Fibroblast of lung (primary cell): Measurements from ENCODE around the gene GEN1. TPM values are rescaled to one million over a fixed set of nuclear protein-coding genes. Genes with fewer than 3 reads are reported as not detected.
A peak's percentile ranks its signal among the peaks of the same experiment; 100 is the strongest.

Experiments used
- DNase-seq, 2 donors: peaks; one replicate each; pipeline versions ENCODE4 v3.0.0 to v3.0.0-alpha.2; 2010; ENCODE audit warnings: low read depth in 2 of 2
- H2AFZ ChIP-seq: 2 replicates; pipeline ENCODE4 v1.5.1; 2012; ENCODE audit warnings: low read length, control low read depth, inconsistent platforms
- H3K27ac ChIP-seq: 2 replicates; pipeline ENCODE4 v1.5.1; 2011; ENCODE audit warnings: low read length, control low read depth; ENCODE audit not compliant: insufficient read depth
- H3K27me3 ChIP-seq: 2 replicates; pipeline ENCODE4 v1.5.1; 2011; ENCODE audit warnings: mild to moderate bottlenecking, low read length; ENCODE audit not compliant: control insufficient read depth, insufficient read depth
- H3K36me3 ChIP-seq: 2 replicates; pipeline ENCODE4 v1.5.1; 2011; ENCODE audit warnings: low read length; ENCODE audit not compliant: control insufficient read depth, insufficient read depth
- H3K4me1 ChIP-seq: 2 replicates; pipeline ENCODE4 v1.5.1; 2011; ENCODE audit warnings: low read length; ENCODE audit not compliant: control insufficient read depth, insufficient read depth; ENCODE audit errors: extremely low read depth
- H3K4me2 ChIP-seq: 2 replicates; pipeline ENCODE4 v1.5.1; 2011; ENCODE audit warnings: low read length, control low read depth; ENCODE audit not compliant: insufficient read depth; ENCODE audit errors: extremely low read depth
- H3K4me3 ChIP-seq, 4 experiments: fragments of 200-600 bp in 1 of 4; sonication (generic) in 1 of 4; replicated peaks in 1 of 4; 2 replicates each; pipeline ENCODE4 v1.5.1; 2011 to 2016; ENCODE audit warnings: low read length in 4 of 4, low read depth in 3 of 4, mild to moderate bottlenecking in 3 of 4, control low read depth in 2 of 4, inconsistent platforms in 1 of 4, mixed read lengths in 1 of 4; ENCODE audit not compliant: insufficient read depth in 1 of 4; ENCODE audit errors: control extremely low read depth in 1 of 4
- H3K79me2 ChIP-seq: 2 replicates; pipeline ENCODE4 v1.5.1; 2012; ENCODE audit warnings: mild to moderate bottlenecking, low read length, inconsistent platforms; ENCODE audit not compliant: control insufficient read depth, insufficient read depth
- H3K9ac ChIP-seq: 2 replicates; pipeline ENCODE4 v1.5.1; 2011; ENCODE audit warnings: mild to moderate bottlenecking, low read length, control low read depth; ENCODE audit not compliant: insufficient read depth
- H3K9me3 ChIP-seq: 2 replicates; pipeline ENCODE4 v1.5.1; 2012; ENCODE audit warnings: low read depth, low read length; ENCODE audit not compliant: control insufficient read depth, insufficient read depth
- H4K20me1 ChIP-seq: 2 replicates; pipeline ENCODE4 v1.5.1; 2011; ENCODE audit warnings: low read length; ENCODE audit not compliant: control insufficient read depth, insufficient read depth; ENCODE audit errors: extremely low read depth
- EZH2 ChIP-seq: IDR thresholded peaks from 2 replicates; pipeline ENCODE4 v1.5.1; 2012; ENCODE audit warnings: low read length, control low read depth, mild to moderate bottlenecking; ENCODE audit errors: missing control alignments
- polyA plus RNA-seq, 2 donors: library from polyadenylated mRNA; depleted of rRNA in 1 of 2; stranded (reverse) in 1 of 2; unstranded in 1 of 2; fragments of >200 nt; gene quantifications; 2 replicates each; pipeline ENCODE4 v1.2.1, GENCODE V29; 2011 to 2012; ENCODE audit warnings: missing spikeins in 1 of 2
- total RNA-seq: library from RNA; depleted of rRNA; stranded (reverse); fragments of >200 nt; gene quantifications from 2 replicates; pipeline ENCODE4 v1.2.1, GENCODE V29; 2014
- TF ChIP-seq, protein P1 (sequence below), 2 donors: IDR thresholded peaks in 1 of 2; conservative IDR thresholded peaks in 1 of 2; 1 replicate in 1 of 2; 2 replicates in 1 of 2; pipeline ENCODE4 v1.5.1; 2011 to 2012; ENCODE audit warnings: low read length in 2 of 2, control low read depth in 1 of 2, inconsistent platforms in 1 of 2, low read depth in 1 of 2, mild to moderate bottlenecking in 1 of 2

The GEN1 gene
- total and polyA plus RNA-seq, 2 donors (not counting 1 experiment from before 2014, with no cell fraction given), result 5.0 to 5.6 TPM

DNA sequence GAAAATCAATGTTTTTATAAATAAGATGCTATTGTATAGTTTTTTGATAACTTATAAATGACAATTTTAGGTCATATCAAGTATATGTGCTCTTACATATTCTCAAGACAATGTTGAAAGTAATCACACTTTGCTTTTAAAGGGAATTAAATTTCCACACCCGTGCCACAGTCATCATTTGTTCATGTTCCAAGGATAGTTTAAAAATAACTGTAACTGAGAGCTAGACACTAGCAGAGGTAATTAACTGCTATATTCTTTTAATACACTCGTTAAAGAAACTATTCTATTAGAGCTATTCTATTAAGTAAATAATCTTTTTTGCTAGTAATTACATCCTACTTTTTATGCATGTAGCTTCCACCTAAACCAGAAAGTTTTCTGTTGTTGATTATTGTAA, 18.0 kb downstream of the GEN1 start:
- peaks cover 2% of the 10 kb centered on the region for H3K36me3 ChIP-seq
- H3K4me3 ChIP-seq, result no peak overlapping the region
- no peak overlapping the region for H3K4me2 ChIP-seq
- TF ChIP-seq, protein P1, sequence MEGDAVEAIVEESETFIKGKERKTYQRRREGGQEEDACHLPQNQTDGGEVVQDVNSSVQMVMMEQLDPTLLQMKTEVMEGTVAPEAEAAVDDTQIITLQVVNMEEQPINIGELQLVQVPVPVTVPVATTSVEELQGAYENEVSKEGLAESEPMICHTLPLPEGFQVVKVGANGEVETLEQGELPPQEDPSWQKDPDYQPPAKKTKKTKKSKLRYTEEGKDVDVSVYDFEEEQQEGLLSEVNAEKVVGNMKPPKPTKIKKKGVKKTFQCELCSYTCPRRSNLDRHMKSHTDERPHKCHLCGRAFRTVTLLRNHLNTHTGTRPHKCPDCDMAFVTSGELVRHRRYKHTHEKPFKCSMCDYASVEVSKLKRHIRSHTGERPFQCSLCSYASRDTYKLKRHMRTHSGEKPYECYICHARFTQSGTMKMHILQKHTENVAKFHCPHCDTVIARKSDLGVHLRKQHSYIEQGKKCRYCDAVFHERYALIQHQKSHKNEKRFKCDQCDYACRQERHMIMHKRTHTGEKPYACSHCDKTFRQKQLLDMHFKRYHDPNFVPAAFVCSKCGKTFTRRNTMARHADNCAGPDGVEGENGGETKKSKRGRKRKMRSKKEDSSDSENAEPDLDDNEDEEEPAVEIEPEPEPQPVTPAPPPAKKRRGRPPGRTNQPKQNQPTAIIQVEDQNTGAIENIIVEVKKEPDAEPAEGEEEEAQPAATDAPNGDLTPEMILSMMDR (conservative IDR thresholded peaks at IDR 0.05 in 1 of 2, IDR thresholded peaks at IDR 0.05 in 1 of 2; ENCODE audit: low read depth in 1 of 2, low read length in 2 of 2), result no peak
- TF ChIP-seq EZH2, result no peak
- H3K9me3 ChIP-seq, result no peaks in the 10 kb centered on the region
- no peak overlapping the region for H3K9ac ChIP-seq
- no peaks in the 10 kb centered on the region for H3K79me2 ChIP-seq
- H3K27ac ChIP-seq, result no peak overlapping the region
- no peak for DNase-seq
- no peak overlapping the region for H2AFZ ChIP-seq
- no peaks in the 10 kb centered on the region for H4K20me1 ChIP-seq
- no peaks in the 10 kb centered on the region for H3K27me3 ChIP-seq
- no peaks in the 10 kb centered on the region for H3K4me1 ChIP-seq

DNA sequence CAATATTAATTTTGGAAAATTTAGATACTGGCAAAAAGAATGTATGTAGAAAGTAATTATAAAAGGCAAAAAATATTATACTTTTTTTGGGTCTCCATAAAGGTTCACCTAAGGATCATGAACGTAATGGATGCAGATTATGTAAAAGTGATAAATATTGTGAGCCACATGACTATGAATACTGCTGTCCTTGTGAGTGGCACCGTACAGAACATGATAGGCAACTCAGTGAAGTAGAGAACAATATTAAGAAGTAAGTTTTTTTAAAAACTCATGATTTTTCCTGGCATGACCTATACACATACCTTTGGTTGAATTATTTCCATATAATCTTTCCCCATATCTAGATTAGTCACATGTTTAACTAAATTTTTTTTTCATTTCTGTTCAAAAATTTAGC, 18.6 kb downstream of the GEN1 start:
- no peak overlapping the region for H2AFZ ChIP-seq
- no peaks in the 10 kb centered on the region for H3K27me3 ChIP-seq
- H3K9me3 ChIP-seq, result no peaks in the 10 kb centered on the region
- TF ChIP-seq EZH2, result no peak
- TF ChIP-seq, protein P1 (conservative IDR thresholded peaks at IDR 0.05 in 1 of 2, IDR thresholded peaks at IDR 0.05 in 1 of 2; ENCODE audit: low read depth in 1 of 2, low read length in 2 of 2), result no peak
- no peaks in the 10 kb centered on the region for H4K20me1 ChIP-seq
- no peak overlapping the region for H3K9ac ChIP-seq
- H3K4me3 ChIP-seq, result no peak overlapping the region
- no peaks in the 10 kb centered on the region for H3K4me1 ChIP-seq
- H3K79me2 ChIP-seq, result no peaks in the 10 kb centered on the region
- H3K4me2 ChIP-seq, result no peak overlapping the region
- peaks cover 2% of the 10 kb centered on the region for H3K36me3 ChIP-seq
- DNase-seq, result no peak
- H3K27ac ChIP-seq, result no peak overlapping the region

DNA sequence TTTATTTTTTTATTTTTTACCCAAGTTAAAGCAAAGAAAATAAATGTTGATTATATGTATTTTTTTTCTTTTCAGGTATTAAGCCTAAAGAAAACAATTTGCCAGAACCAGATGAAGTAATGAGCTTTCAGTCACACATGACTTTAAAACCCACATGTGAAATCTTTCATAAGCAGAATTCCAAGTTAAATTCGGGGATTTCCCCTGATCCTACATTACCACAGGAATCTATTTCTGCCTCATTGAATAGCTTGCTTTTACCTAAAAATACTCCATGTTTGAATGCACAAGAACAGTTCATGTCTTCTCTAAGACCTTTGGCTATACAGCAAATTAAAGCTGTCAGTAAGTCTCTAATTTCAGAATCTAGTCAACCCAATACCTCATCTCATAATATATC, 26.6 kb downstream of the GEN1 start:
- no peak overlapping the region for H3K4me3 ChIP-seq
- no peaks in the 10 kb centered on the region for H3K9me3 ChIP-seq
- no peaks in the 10 kb centered on the region for H3K79me2 ChIP-seq
- no peak for TF ChIP-seq EZH2
- TF ChIP-seq, protein P1 (conservative IDR thresholded peaks at IDR 0.05 in 1 of 2, IDR thresholded peaks at IDR 0.05 in 1 of 2; ENCODE audit: low read depth in 1 of 2, low read length in 2 of 2), result no peak
- DNase-seq, result peak in 1 of 2 donors; percentile 41
- H3K4me1 ChIP-seq, result no peaks in the 10 kb centered on the region
- H3K27ac ChIP-seq, result no peak overlapping the region
- H3K36me3 ChIP-seq, result no peaks in the 10 kb centered on the region
- no peaks in the 10 kb centered on the region for H3K27me3 ChIP-seq
- no peaks in the 10 kb centered on the region for H4K20me1 ChIP-seq
- no peak overlapping the region for H2AFZ ChIP-seq
- H3K4me2 ChIP-seq, result no peak overlapping the region
- H3K9ac ChIP-seq, result no peak overlapping the region
